Hematopoietic multipotent progenitor cell treated with erythropoietin and hydrocortisone succinate and interleukin-3 and kit ligand, for 15 days (in vitro differentiated cells): ENCODE data around the gene ROBO2.

Experiments used
- DNase-seq: peaks from one replicate; pipeline ENCODE4 v3.0.0-alpha.2; 2015; ENCODE audit warnings: low spot score

The ROBO2 gene, protein sequence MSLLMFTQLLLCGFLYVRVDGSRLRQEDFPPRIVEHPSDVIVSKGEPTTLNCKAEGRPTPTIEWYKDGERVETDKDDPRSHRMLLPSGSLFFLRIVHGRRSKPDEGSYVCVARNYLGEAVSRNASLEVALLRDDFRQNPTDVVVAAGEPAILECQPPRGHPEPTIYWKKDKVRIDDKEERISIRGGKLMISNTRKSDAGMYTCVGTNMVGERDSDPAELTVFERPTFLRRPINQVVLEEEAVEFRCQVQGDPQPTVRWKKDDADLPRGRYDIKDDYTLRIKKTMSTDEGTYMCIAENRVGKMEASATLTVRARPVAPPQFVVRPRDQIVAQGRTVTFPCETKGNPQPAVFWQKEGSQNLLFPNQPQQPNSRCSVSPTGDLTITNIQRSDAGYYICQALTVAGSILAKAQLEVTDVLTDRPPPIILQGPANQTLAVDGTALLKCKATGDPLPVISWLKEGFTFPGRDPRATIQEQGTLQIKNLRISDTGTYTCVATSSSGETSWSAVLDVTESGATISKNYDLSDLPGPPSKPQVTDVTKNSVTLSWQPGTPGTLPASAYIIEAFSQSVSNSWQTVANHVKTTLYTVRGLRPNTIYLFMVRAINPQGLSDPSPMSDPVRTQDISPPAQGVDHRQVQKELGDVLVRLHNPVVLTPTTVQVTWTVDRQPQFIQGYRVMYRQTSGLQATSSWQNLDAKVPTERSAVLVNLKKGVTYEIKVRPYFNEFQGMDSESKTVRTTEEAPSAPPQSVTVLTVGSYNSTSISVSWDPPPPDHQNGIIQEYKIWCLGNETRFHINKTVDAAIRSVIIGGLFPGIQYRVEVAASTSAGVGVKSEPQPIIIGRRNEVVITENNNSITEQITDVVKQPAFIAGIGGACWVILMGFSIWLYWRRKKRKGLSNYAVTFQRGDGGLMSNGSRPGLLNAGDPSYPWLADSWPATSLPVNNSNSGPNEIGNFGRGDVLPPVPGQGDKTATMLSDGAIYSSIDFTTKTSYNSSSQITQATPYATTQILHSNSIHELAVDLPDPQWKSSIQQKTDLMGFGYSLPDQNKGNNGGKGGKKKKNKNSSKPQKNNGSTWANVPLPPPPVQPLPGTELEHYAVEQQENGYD (N-terminal part only)

DNA sequence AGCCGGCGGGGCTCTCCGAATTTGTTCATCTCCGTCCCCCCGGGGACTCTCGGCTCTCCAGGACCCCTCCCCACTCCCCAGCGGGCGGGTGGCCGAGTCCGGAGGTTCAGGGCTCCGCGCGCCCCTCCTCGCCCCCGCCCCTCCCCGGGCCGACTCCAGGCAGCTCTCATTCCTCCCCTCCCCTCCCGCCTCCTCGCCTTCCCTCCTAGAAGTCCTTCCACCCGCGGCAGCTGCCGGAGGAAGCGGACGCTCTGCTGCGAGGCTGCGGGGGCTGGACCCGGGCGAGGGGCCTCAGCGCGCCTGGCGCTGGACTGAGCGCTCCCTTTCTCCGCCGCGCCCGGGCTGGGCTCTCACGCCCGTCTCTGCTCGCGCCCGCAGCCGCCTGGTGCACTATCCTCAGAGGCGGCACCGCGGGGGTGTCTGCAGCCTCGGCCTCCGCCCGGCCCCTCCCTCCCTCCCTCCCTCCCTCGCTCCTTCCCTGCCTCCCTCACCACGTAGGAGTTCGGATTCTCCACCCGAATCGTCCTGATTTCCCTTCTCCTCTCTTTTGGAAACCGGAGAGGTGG, at the start of gene ROBO2:
TSS of gene ROBO2 (plus strand) at position 494 of the 566 bp plus-strand sequence. CDS start 687 bp downstream, outside the sequence.
- DNase-seq, result no peak

DNA sequence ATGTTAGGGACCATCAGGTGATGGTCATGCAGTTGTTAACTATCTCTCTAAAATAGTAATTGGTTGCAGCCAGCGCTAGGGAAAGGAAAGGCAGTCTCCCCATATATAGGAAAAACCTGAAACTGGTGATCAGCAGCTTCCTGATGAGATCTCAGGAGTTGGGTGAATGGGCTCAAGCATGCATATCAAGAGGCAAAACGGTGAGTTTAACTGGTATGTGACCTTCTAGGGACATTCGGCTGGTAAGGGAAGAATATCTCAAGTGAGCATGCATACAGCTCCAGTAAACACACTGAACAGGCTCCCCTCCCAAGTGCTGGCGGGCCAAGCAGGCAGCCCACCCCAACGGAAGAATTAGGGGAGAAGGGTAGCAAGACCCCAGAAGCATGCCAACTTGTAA, 49.3 kb upstream of the ROBO2 start:
- no peak for DNase-seq

- no peak for DNase-seq
Measured at GRCh38 chr3:76991165-76991564, 48.7 kb upstream of the ROBO2 start.

DNA sequence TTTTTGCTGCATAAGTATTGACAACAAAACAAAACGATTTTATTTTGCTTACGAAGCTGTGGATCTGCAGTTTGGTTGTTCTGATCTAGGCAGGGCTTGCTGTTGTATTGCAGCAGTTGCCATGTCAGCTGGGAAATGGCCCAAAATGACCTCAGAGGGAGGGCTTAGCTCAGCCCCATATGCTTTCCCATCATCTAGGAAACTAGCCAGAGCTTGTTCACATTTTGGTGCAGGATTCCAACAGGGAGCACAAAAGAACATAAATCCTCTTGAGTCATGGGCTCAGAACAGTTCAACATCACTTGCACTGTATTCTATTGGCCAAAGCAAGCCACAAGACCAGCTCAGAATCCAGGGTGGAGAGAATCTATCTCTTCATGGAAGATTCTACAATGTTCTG, 42.2 kb upstream of the ROBO2 start:
- no peak for DNase-seq

DNA sequence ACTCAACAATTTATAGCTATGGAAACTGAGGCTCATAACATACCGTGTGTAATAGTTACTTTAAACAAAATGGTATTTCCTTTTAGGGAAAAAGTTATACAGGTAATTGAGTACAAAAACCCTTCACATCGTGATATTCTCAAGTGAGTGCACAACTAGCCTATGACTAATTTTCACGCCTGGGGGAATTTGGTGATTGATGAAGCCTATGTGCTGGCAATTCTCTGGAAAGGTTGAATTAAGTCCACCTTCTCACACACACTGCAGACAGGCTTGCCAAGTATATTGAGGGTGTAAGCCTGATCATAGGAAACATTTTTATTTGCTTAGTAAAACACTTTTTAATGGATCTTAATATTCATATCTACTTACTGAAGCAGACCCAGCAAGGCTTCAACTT, 41.3 kb upstream of the ROBO2 start:
- DNase-seq, result no peak

DNA sequence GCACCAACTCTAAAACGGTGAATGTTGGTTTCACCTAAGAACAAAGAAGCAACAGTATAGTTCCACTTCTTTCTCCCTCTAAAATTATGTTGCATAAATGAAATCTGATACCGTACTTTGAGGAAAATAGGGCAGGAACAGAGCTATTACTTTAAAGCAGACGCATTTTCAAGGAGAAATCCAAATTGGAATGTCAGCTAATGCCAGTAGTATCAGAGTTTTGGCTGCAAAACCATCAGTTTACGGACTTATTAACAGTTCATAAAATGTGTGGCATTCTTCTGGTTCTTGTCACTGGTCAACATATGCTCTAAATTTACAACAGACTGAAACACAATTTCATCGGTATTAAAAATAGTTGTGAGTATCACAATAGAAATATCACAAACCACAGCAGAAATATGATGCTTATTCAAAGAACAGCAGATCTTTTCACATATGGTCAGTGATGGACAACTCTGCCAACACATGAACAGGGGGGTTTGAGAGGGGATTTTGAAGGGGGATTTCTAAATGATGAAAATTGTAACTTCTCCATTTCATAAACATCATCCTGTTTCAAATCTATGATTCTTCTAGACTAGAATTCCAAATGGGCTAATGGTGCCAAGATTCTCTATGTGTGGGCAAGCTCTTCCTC, 38.7 kb upstream of the ROBO2 start:
- DNase-seq, result no peak

- no peak for DNase-seq
Measured at GRCh38 chr3:77014226-77014625, 25.7 kb upstream of the ROBO2 start.

- DNase-seq, result no peak
Measured at GRCh38 chr3:77025471-77025870, 14.4 kb upstream of the ROBO2 start.

DNA sequence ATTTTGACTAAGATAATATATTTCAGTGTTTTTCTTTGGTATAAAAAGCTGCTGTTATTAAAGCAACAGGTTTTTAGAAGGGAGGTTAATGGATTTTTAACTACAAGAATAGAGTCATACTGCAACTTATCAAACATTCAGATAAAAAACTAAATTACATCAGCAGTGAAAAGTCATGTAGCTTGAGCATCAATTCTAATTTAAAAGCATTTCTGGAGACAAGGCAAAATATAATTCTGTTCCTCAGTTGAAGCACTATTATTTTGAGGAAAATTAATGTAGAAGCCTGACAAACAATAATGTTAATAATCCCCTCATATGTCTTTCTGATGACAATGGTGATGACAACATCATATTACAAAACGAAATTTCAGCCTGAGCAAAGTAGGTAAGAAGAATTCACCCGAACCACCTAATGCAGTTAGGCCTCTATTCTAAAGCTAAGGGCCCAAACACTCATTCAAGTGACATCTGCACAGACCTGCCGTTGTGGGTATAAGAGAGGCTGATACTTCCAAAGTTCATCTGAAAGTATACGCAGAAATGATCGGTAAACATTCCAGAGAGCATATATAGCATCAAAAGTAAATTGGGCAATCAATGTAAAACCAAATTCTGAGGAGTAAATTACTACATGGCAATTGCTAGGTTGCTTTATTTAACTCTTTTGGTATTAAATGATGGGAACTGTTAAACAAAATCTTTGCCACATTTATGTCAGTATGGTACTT, 12.8 kb upstream of the ROBO2 start:
- DNase-seq, result no peak

DNA sequence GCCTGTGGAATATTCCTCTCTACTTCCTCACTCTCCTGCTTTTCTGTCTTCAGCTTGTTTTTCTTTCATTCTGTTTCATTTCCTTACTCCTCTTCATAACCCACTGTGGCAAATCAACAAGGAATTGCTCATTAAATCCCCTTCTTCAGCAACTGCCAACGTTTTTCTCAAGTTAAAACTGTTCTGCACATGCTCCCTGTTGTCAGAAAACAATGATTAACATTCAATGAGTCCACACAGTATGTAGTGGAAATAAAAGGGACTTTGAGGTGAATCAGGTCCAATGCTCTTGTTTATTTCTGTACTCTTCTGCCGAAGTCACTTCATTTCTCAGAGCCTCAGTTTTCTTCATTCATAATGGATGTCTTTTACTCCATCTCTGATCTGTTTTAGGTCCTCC, 11.9 kb upstream of the ROBO2 start:
- no peak for DNase-seq

DNA sequence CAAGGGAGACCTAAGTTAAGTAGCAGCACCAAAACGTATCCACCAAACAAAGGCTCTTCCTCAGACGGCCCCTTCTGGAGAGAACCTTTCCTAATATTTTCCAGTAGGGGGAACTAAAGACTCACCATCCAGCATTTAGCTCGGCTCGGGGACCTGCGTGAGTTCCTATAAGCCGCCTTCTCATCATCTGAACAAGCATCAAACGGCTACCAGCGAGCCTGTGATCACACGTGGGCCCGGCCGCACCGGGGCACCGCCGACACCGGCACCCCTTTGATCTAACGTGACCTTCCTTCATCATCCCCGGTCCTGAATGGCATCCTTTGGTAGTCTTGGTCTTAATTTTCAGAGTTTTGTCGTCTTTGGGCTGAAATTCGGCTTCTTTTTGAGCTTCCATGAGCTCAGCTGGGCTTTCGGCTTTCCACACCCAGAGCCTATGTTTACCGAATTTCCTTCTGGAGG, 1.4 kb upstream of the ROBO2 start:
- DNase-seq, result no peak

GRCh38 chr3:77038930-77039605, 831 bp upstream of the ROBO2 start:
- no peak for DNase-seq

GRCh38 chr3:77040216-77040615, 317 bp downstream of the ROBO2 start:
- DNase-seq, result no peak

DNA sequence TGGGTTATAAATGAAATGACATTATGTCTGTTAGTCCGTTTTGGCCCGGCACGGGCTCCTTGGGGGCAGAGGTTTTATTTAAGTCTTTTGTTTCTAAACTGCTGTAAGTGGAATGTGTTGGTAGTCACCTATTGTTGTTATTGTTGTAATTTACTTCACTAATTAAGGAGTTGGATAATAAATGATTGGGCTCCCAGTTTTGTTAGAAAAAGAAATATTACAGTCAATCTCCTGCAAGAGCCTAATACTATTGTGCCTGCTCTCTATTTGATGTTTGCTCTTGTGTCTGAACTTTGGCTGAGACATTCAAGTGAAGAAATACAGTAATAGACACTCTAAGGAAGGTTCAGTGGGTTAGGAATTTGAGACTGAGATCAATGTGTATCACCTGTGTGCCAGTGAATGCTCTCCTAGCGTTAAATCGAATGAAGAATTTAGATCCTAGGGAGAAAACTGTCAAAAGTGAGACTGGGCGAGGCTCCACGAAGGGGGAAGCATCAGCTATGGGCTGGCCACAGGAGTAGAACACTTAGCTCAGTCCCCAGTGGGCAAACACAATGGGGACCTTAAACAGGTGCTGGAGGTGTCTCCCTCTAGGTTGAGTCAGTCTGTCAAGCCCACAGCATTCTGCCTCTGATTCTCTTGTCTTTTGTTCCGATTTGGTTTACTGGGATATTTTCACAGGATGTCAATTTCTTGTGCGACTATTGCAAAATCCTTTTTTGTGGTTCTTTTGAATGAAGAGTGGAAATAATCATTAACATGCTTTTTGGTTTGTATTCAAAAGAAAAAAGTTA, 1.2 kb downstream of the ROBO2 start:
- DNase-seq, result no peak

GRCh38 chr3:77041811-77042210, 1.9 kb downstream of the ROBO2 start:
- no peak for DNase-seq

- no peak for DNase-seq
Measured at GRCh38 chr3:77042343-77042742, 2.4 kb downstream of the ROBO2 start.

DNA sequence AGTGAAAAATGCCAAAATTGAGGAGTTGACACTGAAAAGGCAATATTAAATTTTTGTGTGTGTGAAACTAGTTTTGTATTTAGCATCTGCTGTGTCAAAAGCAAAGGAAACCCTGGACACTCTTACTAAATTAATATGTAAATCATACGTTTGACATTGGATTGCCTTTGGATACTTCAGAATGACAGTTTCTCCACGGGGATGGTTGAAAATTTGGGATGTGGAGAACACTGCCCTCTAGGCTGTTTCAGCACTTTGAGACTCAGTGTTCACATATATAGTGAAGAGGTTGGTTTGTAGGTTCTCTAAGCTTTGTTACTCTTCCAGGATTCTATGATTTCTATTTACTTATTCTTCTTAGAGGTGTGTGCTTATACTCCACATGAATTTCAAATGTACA, 3.0 kb downstream of the ROBO2 start:
- no peak for DNase-seq

DNA sequence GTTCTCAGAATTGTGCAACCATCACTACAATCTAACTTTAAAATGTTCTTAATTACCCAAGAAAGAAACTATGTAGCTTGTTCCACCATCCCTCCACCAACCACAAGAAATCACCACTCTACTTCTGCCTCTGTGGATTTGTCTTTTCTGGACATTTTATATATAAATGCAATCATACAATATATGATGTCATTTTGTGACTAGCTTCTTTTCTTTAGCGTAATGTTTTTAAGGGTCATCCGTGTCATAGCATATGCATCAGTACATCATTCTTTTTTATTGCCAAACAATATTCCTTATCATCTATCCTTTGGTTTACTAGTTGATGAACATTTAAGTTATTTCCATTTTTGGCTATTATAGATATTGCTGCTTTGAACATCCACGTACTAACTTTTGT, 5.8 kb downstream of the ROBO2 start:
- no peak for DNase-seq

- no peak for DNase-seq
Measured at GRCh38 chr3:77048186-77048585, 8.3 kb downstream of the ROBO2 start.

GRCh38 chr3:77051591-77051990, 11.7 kb downstream of the ROBO2 start:
- no peak for DNase-seq
